OCI-M1 (cell line): ENCODE results near the gene C3orf52.
A peak's percentile ranks its signal among the peaks of the same experiment; 100 is the strongest.

Experiments
- DNase-seq: peaks from one replicate; lab custom pipeline; 2025; lab: John Stamatoyannopoulos, UW

C3orf52 gene

GRCh38 chr3:112136959-112137693 is 50.9 kb downstream of the C3orf52 start:
- peak; percentile 64 for DNase-seq

- DNase-seq, result no peak
Observed at GRCh38 chr3:112137781-112138180, 51.6 kb downstream of the C3orf52 start.

- no peak for DNase-seq
Observed at GRCh38 chr3:112138219-112138969, 52.2 kb downstream of the C3orf52 start.

GRCh38 chr3:112140584-112140983 is 54.4 kb downstream of the C3orf52 start:
- no peak for DNase-seq

GRCh38 chr3:112141293-112141692 is 55.1 kb downstream of the C3orf52 start:
- DNase-seq, result no peak

GRCh38 chr3:112143251-112143650 is 57.1 kb downstream of the C3orf52 start:
- DNase-seq, result no peak

GRCh38 chr3:112143689-112144088 is 57.5 kb downstream of the C3orf52 start:
- DNase-seq, result no peak

GRCh38 chr3:112149136-112149535 is 62.9 kb downstream of the C3orf52 start:
- no peak for DNase-seq

- DNase-seq, result no peak
Observed at GRCh38 chr3:112167758-112168157, 81.6 kb downstream of the C3orf52 start.
